HG03342 (cell line): ENCODE results near the gene TRERF1.
A peak's percentile ranks its signal among the peaks of the same experiment; 100 is the strongest.

ENCODE experiments used
- ATAC-seq: cut with Tn5 transposase; IDR thresholded peaks from one replicate; pipeline ENCODE4 v1.9.1; 2021; ENCODE audit warnings: mild to moderate bottlenecking, moderate library complexity; ENCODE audit not compliant: unreplicated experiment

Gene TRERF1

DNA sequence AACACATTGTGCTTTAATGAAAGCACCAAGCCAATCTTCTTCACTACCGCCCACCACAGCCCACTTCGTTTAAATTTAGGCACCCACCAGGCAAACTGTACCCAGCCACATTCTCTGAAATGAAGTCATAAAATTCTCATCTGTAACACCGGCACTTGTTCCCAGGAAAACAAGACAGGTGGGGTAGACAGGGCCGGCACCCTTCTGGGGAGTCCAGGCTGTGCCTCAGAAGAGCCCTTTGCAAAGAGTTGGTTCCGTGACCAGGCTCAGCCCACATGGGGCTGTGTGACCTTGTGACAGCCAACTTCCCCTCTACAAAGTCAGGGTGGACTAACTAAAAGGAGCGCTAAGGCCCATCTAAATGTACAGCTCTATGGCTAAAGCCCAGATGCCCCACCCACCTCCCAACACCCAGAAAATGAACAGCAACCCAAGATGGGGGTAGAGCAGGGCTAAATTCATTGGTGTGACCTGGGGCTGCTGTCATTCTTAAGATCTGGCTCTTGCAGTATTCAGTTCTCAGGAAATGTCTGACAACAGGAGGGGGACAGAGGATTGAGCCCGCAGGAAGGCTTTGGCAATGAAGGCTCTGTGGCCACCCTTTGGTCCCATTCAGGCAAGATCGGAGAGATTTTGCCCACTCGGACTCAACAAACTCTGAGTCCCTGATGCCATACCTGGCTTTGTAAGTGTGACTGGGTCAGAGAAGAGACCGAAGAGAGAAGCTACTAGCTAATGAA is 56.7 kb downstream of the TRERF1 start:
- ATAC-seq: no peak

DNA sequence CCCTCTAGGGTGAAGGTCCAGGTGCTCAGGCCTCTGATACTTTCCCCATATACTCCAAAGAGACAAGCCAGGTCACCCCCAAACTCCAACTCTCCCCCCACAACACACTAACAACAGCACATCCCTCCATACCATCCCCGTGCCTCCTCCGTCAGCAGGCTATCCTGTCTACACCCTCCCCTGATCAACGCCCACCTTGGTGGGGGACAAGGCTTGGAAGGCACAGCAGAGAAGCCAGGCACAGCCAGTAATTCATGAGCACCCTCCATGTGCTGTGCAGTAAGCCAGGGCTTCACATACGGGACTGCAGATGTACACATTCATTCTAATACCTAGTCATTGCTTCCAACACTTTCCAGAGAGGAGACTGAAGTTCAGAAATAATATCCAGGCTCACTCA is 57.6 kb downstream of the TRERF1 start:
- no peak for ATAC-seq

DNA sequence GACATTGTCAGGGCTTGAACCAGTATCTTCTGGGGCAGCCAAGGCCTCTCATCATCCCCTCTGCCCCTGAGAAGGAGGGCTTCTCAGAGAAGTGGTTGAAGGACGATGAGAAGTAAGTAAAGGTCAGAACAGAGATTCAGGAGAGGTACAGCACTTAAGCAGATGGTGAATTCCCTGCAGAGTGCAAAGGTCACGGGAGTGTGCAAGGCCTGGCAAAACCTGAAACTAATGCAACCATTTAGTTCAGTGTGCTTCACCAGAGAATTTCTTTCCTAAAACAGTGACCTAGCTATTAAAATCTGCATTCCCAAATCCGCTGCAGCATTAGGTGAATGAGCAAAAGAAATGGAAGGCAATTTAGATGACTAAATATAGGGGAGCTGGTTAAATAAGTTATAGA is 58.4 kb downstream of the TRERF1 start:
- ATAC-seq: no peak

DNA sequence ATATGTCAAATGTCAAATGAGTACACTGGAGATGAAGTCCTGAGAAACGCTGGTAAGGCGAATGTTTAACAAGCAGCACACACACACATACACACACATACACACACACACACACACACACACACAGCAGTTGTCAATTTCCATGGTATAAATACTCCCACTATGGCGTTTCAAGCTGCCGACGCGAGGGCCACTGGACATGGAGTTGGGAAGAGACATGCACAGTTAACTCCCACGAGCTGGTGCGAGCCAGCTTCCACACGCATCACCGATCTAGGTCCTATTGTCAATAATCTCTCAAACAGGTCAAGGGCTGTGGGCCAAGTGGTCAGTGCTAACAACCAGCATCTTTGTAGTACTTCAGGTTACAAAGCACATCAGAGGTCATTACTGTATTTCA is 58.9 kb downstream of the TRERF1 start:
- no peak for ATAC-seq

DNA sequence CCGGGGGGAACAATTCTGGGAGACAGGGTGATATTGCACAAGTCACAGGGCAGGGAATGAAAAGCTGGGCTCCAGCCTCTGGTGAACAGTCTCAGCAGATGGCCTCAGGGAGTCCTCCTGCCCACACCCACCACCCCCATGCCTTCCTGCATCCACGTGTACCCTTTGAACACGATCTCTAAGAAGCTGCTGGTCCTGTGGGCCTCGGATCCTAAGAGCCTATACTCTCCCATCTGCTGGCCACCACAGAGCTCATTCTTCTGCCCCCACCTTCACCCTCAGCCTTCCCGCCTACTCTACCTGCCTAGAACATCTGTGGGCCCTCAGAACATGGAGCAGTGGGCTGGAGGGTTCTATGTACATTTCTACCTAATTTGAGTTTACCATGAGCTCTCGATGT is 60.3 kb downstream of the TRERF1 start:
- no peak for ATAC-seq

DNA sequence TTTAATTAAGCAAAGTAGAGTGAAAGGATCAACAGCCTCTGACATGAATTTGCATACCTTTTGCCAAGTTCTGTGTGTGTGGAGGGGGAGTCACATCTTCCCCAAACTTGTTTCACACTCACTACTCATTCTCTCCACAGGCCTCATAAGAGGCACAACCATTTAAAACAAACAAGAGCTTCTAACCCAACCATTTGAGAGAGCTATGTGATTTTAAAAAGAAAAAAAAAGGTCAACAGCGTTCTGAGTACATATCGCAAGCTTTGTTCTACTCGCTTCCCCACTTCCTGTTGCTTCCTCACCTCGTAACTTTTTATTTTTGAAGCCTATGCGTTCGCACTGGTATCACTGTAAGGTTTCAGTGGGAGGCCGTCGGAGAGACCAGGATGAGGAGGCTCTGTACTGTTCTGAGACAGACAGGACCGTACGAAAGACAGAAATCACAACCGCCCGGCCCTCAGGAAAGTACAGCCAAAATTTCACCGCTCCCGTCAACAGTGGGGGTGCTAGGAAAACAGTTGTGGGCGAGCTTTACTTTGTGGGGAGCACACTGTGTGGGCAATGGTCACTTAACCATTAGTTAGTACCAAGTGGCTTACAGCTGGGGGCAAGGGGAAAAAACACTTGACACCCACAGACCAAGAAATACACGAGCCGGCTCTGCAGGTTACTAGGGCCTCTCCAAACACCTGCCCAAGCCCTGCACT is 61.3 kb downstream of the TRERF1 start:
- ATAC-seq: peak; percentile 56

DNA sequence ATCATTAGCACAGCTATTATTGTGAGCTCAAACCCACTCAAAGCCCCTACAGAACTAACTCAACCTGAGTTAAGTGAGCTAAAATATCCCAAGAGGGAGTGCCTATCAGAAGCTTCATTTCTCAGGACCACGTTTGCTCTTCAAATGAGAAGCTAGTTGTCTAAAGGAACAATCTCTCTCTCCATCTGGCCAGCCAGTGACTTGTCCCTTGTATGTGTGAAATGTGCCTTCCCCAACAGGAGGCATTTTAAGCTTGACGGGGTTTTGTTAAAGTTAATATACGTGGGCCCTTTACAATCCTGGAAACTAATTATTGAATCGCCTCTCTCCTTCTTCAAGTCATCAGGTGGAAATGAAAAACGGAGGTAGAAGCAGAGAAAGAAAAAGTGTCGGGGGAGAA is 62.0 kb downstream of the TRERF1 start:
- no peak for ATAC-seq

DNA sequence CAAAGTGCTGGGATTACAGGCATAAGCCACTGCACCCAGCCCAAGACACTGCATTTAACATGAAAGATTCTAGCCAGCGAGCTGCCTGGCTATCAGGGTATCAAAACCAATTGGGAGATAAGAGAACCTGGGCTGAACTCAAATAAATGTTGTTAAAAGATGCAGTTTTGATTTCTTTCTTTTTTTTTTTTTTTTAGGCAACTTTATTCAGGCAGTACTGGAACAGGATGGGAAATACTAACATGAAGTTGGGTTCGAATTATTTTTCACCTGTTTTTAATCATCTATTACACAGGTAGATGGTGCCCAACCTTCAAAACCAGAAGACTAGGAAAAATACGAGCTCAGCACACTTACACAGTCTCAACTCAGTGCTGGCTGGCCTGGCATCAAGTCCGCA is 63.7 kb downstream of the TRERF1 start:
- no peak for ATAC-seq

DNA sequence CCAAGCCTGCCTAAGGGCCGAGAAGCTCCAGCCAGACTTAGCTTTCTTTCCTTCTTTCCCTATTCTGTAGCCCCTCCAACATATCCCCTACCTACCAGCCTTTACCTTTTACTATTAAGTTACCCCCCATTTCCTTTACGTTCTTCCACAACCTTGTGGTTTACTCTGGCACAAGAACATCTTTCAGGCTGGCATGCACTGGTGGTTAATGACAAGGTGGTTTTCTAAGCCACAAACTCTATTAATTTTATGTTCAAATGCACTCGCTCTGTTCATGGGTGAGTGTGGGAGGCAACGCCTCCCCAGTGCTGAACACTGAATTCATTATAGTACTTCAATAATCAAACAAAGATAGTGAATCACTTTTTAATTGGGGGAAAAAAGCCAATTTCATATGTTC is 64.4 kb downstream of the TRERF1 start:
- no peak for ATAC-seq

DNA sequence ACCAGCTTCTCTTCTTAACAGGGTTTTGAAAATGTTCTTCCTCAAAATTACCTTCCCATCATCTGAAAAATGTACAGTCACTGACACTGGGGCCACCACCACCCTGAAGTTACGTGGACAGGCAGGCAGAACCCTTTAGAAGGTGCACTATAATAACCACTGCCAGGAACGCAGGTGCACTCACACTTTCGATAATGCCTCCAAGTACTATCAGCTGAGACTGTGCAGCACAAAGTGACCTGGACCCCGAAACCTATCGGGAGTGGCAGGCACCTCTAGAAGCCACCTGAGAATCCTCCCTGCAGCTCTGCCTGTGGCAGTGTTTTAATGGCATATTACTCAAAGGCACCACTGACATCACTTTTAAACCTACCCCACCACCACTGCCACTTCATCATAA is 66.4 kb downstream of the TRERF1 start:
- no peak for ATAC-seq

DNA sequence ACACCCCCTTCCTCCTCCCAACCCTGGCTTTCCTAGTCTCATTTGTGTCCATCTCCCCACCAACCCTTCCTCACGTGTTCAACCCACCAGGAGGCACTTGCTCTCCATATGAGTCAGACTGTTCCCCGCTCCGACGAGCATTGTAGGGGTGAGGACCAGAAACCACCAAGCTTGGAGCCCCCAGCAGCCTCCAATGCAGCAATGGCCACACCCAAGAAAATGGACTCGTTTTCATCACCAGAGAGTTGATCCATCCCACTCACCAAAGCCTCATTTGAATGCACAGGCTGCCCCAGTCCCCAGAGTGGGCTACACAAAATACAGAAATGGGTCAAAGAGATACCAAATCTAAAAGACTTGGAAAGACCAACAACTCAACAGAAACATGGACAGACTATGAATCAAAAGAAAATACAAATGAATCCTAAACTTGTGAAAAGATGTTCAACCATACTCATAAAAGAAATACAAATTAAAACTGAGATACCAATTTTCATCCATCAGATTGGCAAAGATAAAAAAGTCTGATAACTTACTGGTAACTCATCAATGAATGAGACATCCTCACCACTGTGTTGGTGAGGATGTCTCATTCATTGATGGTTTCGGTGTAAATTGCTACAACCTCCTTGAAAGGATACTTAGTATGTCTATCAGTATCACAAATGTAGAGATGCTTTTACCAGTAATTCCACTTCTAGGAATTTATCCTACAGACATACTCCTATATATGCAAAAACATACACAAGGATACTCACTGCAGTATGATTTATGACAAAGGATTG is 68.1 kb downstream of the TRERF1 start:
- ATAC-seq: no peak

DNA sequence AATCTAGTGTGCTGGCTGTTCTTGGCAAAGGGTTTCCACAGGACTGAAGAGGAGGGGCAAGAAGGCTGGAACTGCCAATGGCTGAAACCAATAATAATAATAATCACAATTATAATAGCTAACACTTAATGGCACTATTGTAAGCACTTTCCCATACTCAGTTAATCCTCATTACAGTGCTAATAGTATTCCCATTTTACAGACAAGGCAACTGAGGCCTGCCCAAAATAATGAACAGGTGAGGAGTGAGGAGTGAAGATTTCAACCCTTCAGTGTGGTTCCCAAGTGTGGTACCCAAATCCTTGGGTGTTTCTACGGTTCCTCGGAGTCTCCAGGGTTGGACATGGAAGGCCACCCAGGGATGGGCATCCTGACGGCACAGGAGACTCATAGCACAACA is 69.9 kb downstream of the TRERF1 start:
- no peak for ATAC-seq

DNA sequence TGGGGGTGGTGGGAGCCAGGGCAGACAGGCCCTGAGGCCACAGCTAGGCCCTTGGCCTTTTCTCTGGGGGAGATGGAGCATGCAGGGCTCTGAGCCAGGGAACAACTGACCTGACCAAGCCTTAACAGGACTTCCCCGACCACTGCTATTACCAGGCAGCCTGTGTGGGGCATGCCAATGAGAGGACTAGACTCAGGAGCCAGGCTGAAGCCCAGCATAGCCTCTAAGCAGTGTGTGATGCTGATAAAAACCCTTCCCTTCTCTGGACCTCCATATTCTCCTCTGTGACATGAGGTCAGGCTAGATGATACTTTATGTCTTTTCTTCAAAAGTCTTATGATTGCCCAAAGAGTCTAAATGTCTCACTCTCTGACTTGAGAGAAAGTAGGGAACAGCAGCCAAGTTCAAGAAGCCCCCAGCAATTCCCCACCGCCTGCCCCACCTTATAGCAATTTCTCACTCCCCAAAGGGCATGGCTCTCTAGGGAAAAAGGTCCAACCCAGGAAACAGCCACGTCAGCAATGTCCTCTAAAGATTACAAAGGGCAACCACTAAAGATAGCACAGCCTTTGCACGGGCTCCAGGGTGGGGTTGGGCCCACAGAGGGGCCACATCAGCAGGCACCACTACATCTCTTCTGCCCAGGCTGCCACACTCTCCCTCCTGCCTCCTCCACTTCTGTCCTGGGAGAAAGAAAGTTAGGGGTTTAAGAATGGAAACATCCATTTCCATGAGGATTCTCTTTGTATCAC is 71.3 kb downstream of the TRERF1 start:
- ATAC-seq: no peak

DNA sequence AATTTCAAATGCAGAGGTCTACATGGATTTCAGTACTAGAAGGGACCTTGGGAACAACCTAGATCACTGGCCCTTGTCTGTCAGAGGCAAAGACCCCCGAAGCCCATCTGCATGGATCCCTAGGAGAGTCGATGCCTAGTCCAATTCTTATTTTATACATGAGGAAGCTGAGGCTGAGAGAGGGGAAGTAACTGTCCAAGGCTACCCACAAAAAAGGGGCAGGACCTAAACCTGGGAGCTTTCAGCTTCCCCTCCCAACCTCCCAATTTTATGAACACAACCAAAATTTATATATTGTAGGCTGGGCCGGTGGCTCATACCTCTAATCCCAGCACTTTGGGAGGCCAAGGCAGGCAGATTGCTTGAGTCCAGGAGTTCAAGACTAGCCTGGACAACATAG is 73.2 kb downstream of the TRERF1 start:
- no peak for ATAC-seq

DNA sequence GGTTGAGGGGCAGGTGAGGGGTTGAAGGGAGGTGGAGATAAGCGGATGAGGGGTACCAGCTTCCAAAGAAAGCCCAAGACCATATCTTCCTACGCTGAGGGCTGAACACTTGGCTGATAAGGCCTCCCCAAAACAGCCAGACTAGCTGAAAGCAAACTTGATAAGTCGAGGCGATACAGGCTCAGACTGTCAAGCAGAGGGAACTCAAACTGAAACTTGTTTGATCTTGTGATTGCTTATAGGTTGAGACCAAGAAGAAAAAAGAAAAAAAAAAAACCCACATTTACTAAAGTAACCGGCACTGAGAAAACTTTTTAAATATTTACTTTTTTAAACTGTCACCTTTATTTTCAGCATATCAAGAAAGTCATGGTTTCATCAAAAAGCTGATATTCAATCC is 73.6 kb downstream of the TRERF1 start:
- ATAC-seq: no peak

DNA sequence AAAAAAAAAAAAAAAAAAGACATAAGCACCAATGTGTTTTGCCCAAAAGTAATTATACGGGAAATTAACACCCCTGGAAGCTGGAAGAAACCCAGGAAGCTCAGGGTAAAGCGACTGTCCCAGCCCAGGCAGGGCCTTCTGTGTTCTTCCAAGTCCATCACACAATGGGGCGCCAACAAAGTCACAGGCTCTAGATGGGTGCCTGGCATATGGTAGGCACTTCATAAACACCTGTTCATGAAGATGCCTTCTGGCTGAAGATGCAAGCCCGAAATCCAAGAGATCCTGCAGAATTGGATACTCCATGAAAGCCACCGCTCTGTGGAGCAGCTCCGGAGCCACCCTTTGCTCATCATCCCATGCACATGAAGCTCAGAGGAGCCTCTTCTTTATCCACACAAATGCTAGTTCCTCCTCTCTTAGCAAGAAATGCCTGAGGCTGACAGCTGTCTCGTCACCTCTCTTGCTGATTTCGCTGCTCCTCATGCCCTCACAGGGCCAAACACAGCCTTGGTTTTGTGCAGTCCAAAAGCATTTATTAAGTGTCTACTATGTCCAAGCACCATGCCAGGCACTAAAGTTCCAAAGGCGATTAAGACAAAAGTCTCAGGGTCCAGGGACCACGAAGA is 76.6 kb downstream of the TRERF1 start:
- no peak for ATAC-seq

DNA sequence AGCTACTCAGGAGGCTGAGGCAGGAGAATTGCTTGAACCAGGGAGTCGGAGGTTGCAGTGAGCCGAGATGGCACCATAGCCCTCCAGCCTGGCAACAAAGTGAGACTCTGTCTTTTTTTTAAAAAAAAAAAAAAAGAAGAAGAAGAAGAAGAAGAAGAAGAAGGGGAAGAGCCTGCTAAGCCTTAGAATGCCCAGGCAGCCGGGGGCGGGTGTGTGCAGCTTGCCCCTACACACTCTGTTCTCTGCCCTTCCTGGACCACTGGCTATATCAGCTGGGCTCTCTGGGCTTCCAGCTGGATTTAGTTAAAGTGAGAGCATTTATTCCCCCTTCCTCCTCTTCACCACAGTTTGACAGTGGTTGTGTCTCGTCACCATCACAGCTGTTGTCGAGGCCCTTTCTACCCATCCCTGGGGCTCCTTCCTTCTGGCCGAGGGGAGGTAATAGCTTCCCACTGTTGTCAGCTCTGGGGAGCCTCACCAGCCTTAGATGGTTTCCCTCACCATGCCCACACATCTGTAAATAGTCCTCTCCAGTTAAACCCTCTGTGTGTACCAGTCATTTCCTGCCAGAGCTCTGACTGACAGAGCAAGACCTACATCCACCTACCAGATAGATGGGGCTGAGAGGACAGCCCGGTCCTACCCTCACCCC is 77.6 kb downstream of the TRERF1 start:
- no peak for ATAC-seq

DNA sequence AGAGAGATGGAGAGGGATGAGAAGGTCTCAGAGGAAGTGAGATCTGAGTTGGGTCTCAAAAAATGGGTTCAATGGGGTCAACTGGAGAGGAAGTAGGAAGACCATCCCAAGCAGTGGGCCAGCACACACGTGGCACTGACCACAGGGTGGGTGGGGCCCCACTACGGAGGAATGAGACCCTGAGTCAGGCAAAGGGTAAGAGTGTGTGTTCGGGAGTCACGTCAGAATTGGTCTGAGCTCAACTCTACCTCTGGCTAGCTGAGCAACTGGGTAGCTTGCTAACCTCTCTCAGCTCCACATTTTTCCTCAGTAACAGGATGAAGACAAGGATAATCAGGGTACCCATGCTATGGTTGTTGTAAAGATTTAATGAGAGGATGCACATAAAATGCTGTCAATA is 79.0 kb downstream of the TRERF1 start:
- ATAC-seq: no peak

DNA sequence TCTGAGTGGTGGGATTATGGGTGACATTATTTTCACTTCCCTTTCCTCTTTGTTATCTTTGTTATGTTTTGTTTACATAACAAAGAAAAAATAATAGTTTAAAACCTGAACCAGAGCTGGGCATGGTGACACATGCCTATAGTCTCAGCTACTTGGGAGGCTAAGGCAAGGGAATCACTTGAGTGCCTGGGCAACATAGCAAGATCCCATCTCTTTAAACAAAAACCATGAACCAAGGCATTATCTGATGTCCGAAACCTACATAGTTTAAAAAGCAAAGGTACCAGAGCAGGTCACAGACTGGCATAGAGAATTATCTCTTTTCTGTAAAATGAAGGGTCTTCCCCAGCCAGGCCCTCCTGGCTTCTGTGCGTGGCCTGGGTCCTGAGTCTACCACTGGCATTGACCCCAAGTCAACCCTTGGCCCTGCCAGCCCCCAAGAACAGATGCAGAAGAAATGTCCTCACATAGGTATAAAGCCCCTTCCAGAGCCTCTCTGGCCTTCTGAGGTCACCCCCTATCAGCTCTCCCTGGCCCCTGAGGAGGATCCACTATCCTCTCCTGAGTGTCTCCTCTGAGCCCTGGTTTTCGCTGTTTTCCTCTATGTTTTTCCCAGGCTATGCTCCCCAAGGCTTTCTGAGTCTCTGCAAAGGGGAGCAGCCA is 81.3 kb downstream of the TRERF1 start:
- ATAC-seq: no peak

DNA sequence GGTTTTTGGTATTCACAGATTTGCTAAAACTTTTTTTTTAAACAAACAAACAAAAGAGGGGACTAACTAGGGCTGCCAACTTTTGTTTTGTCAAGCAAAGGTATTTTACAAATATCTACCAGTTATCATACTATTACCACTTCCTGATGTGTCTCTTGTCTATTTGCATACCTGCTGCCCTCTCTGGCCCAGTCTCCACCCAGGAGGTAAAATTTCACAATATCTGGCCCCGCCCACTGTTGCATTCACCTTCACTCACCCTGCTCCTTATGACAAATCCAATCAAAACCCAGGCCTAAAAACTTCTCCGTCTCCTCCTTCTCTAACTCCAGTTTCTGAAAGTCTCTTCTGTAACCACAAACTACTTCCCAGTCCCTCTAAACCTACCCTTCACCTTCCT is 82.2 kb downstream of the TRERF1 start:
- ATAC-seq: no peak
